ENCODE data around the gene VCAN. TPM values are rescaled to one million over a fixed set of nuclear protein-coding genes. Genes with fewer than 3 reads are reported as not detected.
A peak's percentile ranks its signal among the peaks of the same experiment; 100 is the strongest.

Gene VCAN
- total and polyA plus RNA-seq, 5 experiments from 2014 or later = 0.19 to 0.57 (median 0.39) TPM

GRCh38 chr5:83551821-83552220 is 80.3 kb downstream of the VCAN start:
- POLR2A ChIA-PET = no interaction called here
- Mint-ChIP-seq H3K9me3 (no peaks in the 10 kb centered on the region), H3K36me3 (no peaks in the 10 kb centered on the region), H3K27ac (no peak overlapping the region), H3K4me3 (no peak overlapping the region), H3K4me1 (no peaks in the 10 kb centered on the region), H3K27me3 (peaks cover 0 to 1% (median 0%) of the 10 kb centered on the region in 5 donors)
- DNase-seq (no peak), ATAC-seq (no peak)

GRCh38 chr5:83552275-83552674 is 80.7 kb downstream of the VCAN start:
- ATAC-seq (no peak), DNase-seq (no peak)
- Mint-ChIP-seq H3K4me1 (no peaks in the 10 kb centered on the region), H3K27me3 (peaks cover 0 to 1% (median 0%) of the 10 kb centered on the region in 5 donors), H3K36me3 (no peaks in the 10 kb centered on the region), H3K9me3 (no peaks in the 10 kb centered on the region), H3K4me3 (no peak overlapping the region), H3K27ac (no peak overlapping the region)
- POLR2A ChIA-PET = no interaction called here

- no peak overlapping the region for H3K27ac Mint-ChIP-seq
- POLR2A ChIA-PET = no interaction called here
- DNase-seq = no peak
- no peak overlapping the region for H3K4me3 Mint-ChIP-seq
- H3K9me3 Mint-ChIP-seq = no peaks in the 10 kb centered on the region
- H3K4me1 Mint-ChIP-seq = no peaks in the 10 kb centered on the region
- H3K36me3 Mint-ChIP-seq = no peaks in the 10 kb centered on the region
- H3K27me3 Mint-ChIP-seq = peaks cover 0 to 1% (median 0%) of the 10 kb centered on the region in 5 donors
- no peak for ATAC-seq
Measured at GRCh38 chr5:83553000-83553486, 81.5 kb downstream of the VCAN start.

GRCh38 chr5:83554133-83554532 is 82.6 kb downstream of the VCAN start:
- no peaks in the 10 kb centered on the region for H3K36me3 Mint-ChIP-seq
- POLR2A ChIA-PET = no interaction called here
- DNase-seq (no peak), ATAC-seq (no peak)
- no peak overlapping the region for H3K4me3 Mint-ChIP-seq
- H3K27me3 Mint-ChIP-seq = peaks cover 0 to under 1% (median 0%) of the 10 kb centered on the region in 5 donors
- no peaks in the 10 kb centered on the region for H3K4me1 Mint-ChIP-seq
- no peaks in the 10 kb centered on the region for H3K9me3 Mint-ChIP-seq
- H3K27ac Mint-ChIP-seq = no peak overlapping the region

- POLR2A ChIA-PET = no interaction called here
- H3K27ac Mint-ChIP-seq = no peak overlapping the region
- H3K36me3 Mint-ChIP-seq = no peaks in the 10 kb centered on the region
- peaks cover 0 to 5% (median 0%) of the 10 kb centered on the region in 5 donors for H3K27me3 Mint-ChIP-seq
- no peaks in the 10 kb centered on the region for H3K9me3 Mint-ChIP-seq
- no peaks in the 10 kb centered on the region for H3K4me1 Mint-ChIP-seq
- no peak overlapping the region for H3K4me3 Mint-ChIP-seq
- no peak for ATAC-seq
- no peak for DNase-seq
Measured at GRCh38 chr5:83554686-83555085, 83.1 kb downstream of the VCAN start.

GRCh38 chr5:83555263-83555662 is 83.7 kb downstream of the VCAN start:
- H3K27ac Mint-ChIP-seq = no peak overlapping the region
- peaks cover 0 to 5% (median 0%) of the 10 kb centered on the region in 5 donors for H3K27me3 Mint-ChIP-seq
- POLR2A ChIA-PET = no interaction called here
- DNase-seq (no peak), ATAC-seq (no peak)
- H3K9me3 Mint-ChIP-seq = no peaks in the 10 kb centered on the region
- no peaks in the 10 kb centered on the region for H3K4me1 Mint-ChIP-seq
- no peak overlapping the region for H3K4me3 Mint-ChIP-seq
- H3K36me3 Mint-ChIP-seq = no peaks in the 10 kb centered on the region

GRCh38 chr5:83556190-83556589 is 84.6 kb downstream of the VCAN start:
- Mint-ChIP-seq H3K36me3 (no peaks in the 10 kb centered on the region), H3K27me3 (peaks cover 0 to 10% (median 4%) of the 10 kb centered on the region in 5 donors), H3K9me3 (no peaks in the 10 kb centered on the region), H3K4me1 (no peaks in the 10 kb centered on the region), H3K27ac (no peak overlapping the region), H3K4me3 (no peak overlapping the region)
- ATAC-seq = no peak
- POLR2A ChIA-PET = no interaction called here
- no peak for DNase-seq

- Mint-ChIP-seq H3K27ac (no peak overlapping the region), H3K9me3 (no peaks in the 10 kb centered on the region), H3K36me3 (no peaks in the 10 kb centered on the region), H3K27me3 (peaks cover 0 to 15% (median 8%) of the 10 kb centered on the region in 5 donors), H3K4me3 (no peak overlapping the region), H3K4me1 (no peaks in the 10 kb centered on the region)
- ATAC-seq (no peak), DNase-seq (no peak)
- POLR2A ChIA-PET = no interaction called here
Measured at GRCh38 chr5:83559118-83559785, 87.7 kb downstream of the VCAN start.

- no peak overlapping the region for H3K4me3 Mint-ChIP-seq
- peaks cover 0 to 17% (median 13%) of the 10 kb centered on the region in 5 donors for H3K27me3 Mint-ChIP-seq
- POLR2A ChIA-PET = no interaction called here
Measured at GRCh38 chr5:83562071-83562606, 90.6 kb downstream of the VCAN start.

GRCh38 chr5:83562791-83563557 is 91.4 kb downstream of the VCAN start:
- H3K9me3 Mint-ChIP-seq = no peaks in the 10 kb centered on the region
- H3K36me3 Mint-ChIP-seq = no peaks in the 10 kb centered on the region
- POLR2A ChIA-PET = no interaction called here
- H3K27me3 Mint-ChIP-seq = peaks cover 0 to 17% (median 13%) of the 10 kb centered on the region in 5 donors
- no peaks in the 10 kb centered on the region for H3K4me1 Mint-ChIP-seq
- ATAC-seq (no peak), DNase-seq (no peak)
- no peak overlapping the region for H3K27ac Mint-ChIP-seq
- H3K4me3 Mint-ChIP-seq = no peak overlapping the region

More at GRCh38 chr5:83562071-83562606, 90.6 kb downstream of the VCAN start:
- H3K4me1 Mint-ChIP-seq = no peaks in the 10 kb centered on the region
- no peaks in the 10 kb centered on the region for H3K36me3 Mint-ChIP-seq
- DNase-seq = no peak
- ATAC-seq = no peak
- no peak overlapping the region for H3K27ac Mint-ChIP-seq
- no peaks in the 10 kb centered on the region for H3K9me3 Mint-ChIP-seq

GRCh38 chr5:83563631-83564030 is 92.1 kb downstream of the VCAN start:
- DNase-seq (no peak), ATAC-seq (no peak)
- POLR2A ChIA-PET = no interaction called here
- Mint-ChIP-seq H3K4me1 (no peaks in the 10 kb centered on the region), H3K27me3 (peaks cover 0 to 20% (median 15%) of the 10 kb centered on the region in 5 donors), H3K36me3 (no peaks in the 10 kb centered on the region), H3K9me3 (no peaks in the 10 kb centered on the region), H3K27ac (no peak overlapping the region), H3K4me3 (no peak overlapping the region)

- Mint-ChIP-seq H3K9me3 (no peaks in the 10 kb centered on the region), H3K36me3 (no peaks in the 10 kb centered on the region), H3K27me3 (peaks cover 0 to 20% (median 14%) of the 10 kb centered on the region in 5 donors), H3K4me1 (no peaks in the 10 kb centered on the region), H3K27ac (no peak overlapping the region), H3K4me3 (no peak overlapping the region)
- ATAC-seq = no peak
- DNase-seq = peak in 3 of 10 donors; percentile 39 to 40 (median 40)
- POLR2A ChIA-PET = no interaction called here
Measured at GRCh38 chr5:83564069-83564749, 92.7 kb downstream of the VCAN start.

GRCh38 chr5:83567741-83568140 is 96.2 kb downstream of the VCAN start:
- H3K4me3 Mint-ChIP-seq = no peak overlapping the region
- no peak for ATAC-seq
- H3K27me3 Mint-ChIP-seq = peaks cover 0 to 16% (median 5%) of the 10 kb centered on the region in 5 donors
- no peak overlapping the region for H3K27ac Mint-ChIP-seq
- H3K4me1 Mint-ChIP-seq = no peaks in the 10 kb centered on the region
- POLR2A ChIA-PET = no interaction called here
- no peaks in the 10 kb centered on the region for H3K36me3 Mint-ChIP-seq
- DNase-seq = no peak
- H3K9me3 Mint-ChIP-seq = no peaks in the 10 kb centered on the region
